ENCODE results near the gene RUNX1.

GRCh38 chr21:35016517-35017188 lies 32.4 kb downstream of the RUNX1 start:
- no peak for TF ChIP-seq CTCF (IDR thresholded peaks at IDR 0.05)
- TF ChIP-seq POLR2A (IDR thresholded peaks at IDR 0.05) = no peak

Data from right lobe of liver (tissue), 4 donors.